GM19452 (cell line): ENCODE data around the gene RPS17.

ENCODE experiments used
- ATAC-seq: cut with Tn5 transposase; IDR thresholded peaks from one replicate; pipeline ENCODE4 v1.9.1; 2021; ENCODE audit not compliant: unreplicated experiment

The RPS17 gene

DNA sequence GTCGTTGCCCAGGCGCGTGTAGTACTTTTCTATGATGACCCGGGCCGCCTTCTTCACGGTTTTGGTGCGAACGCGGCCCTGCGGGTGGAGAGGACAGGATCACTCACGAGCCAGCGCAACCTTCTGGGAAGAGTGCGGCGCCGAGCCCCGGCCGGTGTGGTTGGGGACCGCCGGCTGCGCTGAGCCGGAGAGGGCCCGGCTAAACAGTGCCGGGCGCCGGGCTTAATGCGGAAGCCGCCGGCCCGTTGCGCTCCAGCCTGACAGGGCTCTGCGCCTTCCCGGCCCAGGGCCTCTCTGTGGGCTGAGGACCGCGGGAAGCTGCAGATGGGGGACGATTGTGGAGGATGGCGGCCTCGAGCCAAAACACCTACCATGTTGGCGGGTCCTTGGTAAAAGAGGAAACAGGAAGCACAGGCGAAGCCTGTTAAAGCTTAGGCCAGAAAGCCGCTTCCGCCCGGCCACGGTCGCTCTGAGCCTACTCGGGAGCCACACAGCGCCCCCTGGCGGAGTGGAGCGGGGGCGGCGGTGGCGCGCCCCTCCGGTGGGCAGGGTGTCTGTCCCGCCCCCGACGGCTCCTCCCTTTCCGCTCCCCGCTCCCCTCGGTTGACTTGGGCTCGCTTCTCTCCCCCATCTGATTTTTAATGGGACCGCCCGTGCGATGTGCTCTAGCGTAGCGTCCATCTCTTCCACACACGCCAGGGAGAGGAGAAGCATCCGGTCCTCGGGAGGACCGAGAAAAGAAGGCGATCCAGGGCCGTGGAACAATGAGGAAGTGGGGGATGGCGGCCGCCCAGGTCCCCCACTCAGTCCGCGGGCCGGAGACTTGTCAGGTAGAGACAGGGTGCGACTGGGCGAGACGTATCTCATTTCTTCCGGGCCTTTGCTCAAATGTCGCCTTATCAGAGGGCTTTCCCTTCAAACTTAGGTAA lies at the start of gene RPS17:
RPS17 (minus strand) TSS at position 403 of the 929 bp plus-strand sequence; CDS start at position 374, 29 bp downstream.
- peak; percentile 96 for ATAC-seq

GRCh38 chr15:82587805-82588204 lies 47.5 kb upstream of the RPS17 start:
- ATAC-seq, result no peak

- ATAC-seq, result no peak
These were observed 44.8 kb upstream of the RPS17 start for GRCh38 chr15:82585072-82585471.

GRCh38 chr15:82580713-82581112 lies 40.5 kb upstream of the RPS17 start:
- no peak for ATAC-seq

DNA sequence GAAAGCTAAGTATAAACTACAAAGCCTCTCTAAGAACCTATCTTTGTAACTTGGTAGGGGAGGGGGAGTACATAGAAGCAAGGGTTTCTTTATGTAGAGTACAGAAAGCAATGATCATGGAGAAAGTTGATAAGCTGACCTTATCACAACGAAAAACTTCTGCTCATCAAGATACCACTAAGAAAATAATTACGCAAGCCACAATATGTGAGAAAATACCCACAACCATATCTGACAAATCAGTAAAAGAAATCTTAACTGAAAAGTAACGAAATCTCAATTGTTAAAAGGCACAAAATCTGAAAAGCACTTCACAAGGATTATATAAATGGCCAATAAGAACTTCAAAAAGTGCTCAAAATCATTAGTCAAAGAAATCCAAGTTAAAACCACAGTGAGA lies 35.1 kb upstream of the RPS17 start:
- no peak for ATAC-seq

- no peak for ATAC-seq
These were observed 32.7 kb upstream of the RPS17 start for GRCh38 chr15:82572986-82573385.

DNA sequence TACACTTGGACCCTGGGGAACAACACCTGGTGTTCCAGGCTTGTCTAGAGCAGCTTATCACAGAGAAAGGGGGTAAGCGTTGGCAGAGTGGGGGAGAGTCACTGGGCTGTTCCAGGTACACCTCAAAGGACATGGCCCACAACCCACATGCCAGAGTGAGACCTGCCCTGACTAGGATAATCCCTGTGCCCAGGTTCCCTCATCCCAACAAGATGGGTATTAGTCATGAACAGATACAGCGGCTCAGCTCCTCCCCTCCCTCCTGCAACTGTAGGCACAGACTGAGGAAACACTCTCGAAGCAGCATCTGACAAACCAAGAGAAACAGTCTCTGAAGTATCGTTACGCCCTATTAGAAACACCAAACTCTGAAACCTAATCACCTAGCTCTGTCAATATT lies 32.1 kb upstream of the RPS17 start:
- ATAC-seq, result no peak

DNA sequence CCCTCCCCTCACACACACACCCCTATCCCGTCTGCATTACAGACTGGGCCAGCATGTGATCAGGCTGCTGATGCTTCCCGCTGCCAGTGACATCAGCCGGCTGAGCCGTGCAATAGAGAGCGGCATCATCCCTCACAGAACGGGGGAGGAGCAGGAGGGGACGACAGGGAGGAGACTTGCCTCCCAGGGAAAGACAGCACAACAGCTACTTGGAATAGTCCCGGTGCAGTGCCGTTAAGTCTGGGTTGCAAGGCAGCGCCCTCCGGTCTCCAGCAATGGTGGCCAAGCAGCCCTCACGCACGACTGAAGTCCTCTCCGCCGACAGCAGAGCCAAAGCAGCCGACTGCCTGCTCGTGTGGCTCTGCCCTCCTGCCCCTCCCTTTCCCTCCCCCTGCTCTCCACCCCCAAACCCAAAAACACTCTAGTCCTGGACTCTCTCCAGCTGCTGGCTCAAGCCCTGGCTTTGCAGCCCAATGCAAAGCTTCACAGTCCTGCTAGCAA lies 31.5 kb upstream of the RPS17 start:
- ATAC-seq, result no peak

DNA sequence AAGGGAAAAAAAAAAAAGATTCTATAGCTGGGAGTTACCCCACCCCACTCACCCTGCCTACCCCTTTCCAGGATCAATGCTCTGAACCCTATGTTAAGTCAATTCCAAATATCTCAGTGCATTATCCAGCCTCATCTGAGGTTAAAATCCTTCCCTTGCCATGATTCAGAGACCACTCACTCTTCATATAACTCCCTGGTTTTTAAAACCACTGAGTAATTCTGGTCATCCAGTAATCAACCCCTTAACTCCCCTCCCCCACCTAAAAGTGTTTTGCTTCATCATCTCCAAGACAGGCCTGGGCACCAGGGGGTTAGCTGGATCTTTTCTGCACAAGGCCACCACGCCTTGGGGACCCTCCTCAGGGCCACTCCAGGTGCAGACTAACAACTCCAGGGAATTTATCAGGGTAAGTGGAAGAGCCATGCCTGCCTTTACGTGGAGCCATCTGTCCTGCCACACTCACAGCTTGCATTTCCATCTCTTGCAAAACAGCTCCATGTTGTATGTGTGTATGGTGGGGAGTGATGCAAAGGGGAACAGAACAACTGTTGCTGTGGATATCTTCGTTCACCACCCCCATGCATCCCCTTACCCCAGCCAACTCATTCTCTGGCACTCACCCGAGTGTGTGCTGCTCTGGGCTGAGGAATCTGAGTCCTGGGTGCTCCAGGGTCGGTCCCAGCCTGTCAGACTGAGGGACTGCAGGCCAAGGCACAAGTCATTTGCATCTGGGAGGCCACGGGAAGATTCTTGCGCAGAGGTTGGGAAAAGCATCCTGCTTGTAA lies 30.7 kb upstream of the RPS17 start:
- no peak for ATAC-seq

DNA sequence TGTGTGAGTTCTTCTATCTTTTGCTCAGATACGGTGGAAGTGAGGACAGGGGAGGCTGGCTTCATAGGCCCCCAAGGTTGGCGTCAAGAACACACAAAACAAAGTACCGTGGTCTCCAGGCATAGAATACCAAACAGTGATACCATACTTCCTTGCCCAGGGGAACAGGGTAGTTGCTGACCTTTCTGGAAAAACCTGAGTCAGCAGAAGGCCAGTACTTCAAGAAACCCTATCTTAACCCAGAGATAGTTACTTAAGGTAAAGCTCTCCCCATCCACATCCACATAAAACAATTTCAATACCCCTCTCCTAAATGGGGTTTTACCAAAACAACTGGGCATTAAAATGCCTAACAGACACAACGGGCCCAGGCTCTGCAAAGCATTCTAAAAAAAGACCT lies 29.6 kb upstream of the RPS17 start:
- ATAC-seq, result no peak

DNA sequence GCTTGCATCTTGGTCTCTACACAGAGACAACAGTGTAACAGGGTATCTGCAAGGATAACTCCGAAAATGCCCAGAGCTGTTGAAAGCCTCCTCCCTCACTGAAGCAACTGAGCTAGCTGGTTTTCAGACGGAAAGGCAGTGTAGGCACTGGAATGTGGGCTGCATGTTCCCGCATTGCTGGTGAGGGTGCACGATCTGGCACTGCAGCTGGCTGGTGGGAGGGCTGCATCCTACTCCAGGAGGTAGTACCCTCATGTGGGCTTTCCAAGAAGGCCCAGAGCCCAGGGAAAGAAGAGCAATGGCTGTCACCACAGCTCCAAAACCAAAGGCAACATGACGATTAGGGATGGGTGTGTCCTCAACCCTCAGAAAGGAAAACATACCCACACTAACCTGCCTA lies 28.7 kb upstream of the RPS17 start:
- ATAC-seq, result no peak

DNA sequence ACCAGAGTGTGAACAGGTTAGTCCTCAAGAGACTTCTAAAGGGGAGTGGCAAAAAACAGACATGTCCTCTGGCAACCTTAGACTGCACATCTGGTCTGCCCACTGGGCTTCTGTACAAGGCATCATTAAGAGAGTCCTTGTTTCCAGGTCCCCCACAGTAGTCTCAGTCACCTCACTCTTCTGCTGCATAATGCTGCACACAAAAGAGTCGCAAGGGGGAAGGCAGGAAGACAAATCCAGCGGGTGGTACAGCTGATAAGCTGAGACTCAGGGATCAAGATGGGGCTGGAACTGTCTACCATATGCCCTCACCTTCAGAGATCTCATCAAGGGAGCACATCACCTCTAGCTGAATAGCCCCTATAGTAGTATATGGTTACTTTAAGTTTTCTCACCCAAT lies 27.4 kb upstream of the RPS17 start:
- ATAC-seq, result no peak

GRCh38 chr15:82566690-82567089 lies 26.4 kb upstream of the RPS17 start:
- ATAC-seq, result no peak

DNA sequence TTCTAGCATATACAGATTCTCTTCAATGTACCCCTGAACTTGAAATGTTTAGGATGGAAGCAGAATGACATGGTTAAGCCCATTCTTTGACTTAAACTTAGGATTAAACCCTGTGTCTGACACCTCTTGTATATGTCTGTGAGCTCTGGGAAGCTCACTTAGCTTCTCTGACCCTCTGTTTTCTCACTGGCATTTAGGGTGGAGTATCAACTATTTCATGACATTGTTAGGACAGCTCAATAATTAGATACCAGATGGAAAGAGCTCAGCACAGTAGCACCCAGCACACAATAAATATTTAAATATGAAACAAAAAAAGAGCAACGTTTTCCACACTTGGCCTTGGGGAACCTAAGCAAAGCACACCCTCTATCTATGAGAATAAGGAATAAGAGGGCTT lies 18.2 kb upstream of the RPS17 start:
- no peak for ATAC-seq

GRCh38 chr15:82556315-82557035 lies 16.2 kb upstream of the RPS17 start:
- no peak for ATAC-seq

DNA sequence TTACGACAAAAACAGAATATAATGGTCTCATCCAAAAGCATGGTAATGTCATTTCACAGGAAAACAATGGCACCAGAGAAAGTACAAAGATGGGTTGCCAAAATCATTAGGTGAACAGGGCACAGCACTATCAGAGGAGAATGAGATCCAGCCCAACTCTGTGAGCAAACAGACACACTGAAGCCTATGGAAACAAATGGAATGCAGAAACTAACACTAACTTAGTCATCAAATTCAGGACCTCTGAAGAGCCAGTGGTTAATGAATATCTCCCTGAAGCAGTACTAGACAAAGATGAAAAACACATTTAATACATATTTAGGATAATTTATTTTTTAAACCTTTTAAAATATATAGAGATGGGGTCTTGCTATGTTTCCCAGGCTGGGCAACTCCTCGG lies 14.6 kb upstream of the RPS17 start:
- ATAC-seq, result no peak

DNA sequence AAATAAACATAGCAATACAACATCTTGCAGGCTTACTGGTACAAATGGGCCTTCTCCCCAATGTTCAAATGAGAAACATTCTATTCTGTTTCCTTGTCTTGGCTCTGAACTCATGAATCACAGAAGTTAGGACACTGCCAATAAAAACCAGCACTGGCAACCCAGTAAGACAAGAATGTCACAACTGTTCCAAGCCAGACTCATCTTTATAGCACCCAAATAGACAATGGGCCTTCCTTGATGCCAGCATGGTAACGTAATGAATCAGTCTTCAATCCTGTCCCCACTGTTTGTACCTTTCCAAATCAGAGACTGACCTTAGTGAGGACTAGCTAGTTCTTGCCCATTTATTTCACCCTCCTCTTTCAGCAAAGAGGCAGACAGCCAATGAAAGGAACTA lies 14.1 kb upstream of the RPS17 start:
- no peak for ATAC-seq

- no peak for ATAC-seq
These were observed 13.6 kb upstream of the RPS17 start for GRCh38 chr15:82553846-82554245.

DNA sequence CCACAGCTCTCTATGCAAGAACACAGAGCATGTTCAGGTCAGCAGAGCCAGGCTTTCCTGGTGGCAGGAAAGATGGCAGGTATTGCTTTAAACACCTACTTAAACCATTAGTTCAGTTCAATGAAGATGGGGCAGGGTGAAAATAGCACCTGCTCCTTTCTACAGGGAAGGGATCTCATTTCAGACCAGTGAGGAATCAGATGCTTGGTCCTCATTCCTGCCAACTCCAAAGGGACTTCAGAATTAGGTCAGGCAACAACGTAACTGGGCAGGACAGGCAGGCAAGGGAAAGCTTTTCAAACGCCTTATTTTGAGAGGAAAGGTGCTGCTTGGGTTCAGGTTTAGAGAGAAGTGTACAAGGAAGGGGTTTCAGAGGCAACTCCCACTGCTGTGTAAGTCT lies 12.6 kb upstream of the RPS17 start:
- no peak for ATAC-seq

- no peak for ATAC-seq
These were observed 11.5 kb upstream of the RPS17 start for GRCh38 chr15:82551646-82552247.

DNA sequence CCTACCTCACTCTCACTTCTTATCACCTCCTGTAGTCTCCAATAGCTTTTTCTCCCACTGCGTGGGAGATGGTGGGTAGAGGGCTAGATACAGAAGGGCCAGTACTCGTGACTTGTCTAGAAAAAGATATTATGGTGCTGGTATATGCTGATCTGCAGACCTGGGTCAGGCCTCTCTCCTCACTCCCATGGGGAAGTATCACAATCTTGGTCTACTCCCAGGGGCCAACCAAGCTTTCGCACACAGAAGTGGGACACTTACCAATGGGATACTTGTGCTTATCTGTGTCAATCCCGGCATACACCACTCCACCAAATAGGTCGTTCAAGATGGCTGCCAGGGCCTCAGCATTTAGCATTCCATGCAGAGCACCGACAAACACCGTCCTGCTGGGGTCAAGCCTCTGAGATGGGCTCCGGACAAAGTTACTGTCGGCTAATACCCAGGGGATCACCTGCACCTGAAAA lies 9.0 kb upstream of the RPS17 start:
- ATAC-seq, result no peak
